ENCODE data around the gene PAK1. TPM values are rescaled to one million over a fixed set of nuclear protein-coding genes. Genes with fewer than 3 reads are reported as not detected.
"Not testable (repeated sequence)": the region's sequence is repeated elsewhere in the genome, so short reads cannot be mapped to it uniquely, and the experiment has no call there.

The PAK1 gene
- total RNA-seq, 1 donor, result 56.2 TPM

GRCh38 chr11:77303328-77303727 lies 170.6 kb downstream of the PAK1 start:
- TF ChIP-seq CTCF (IDR thresholded peaks at IDR 0.05; ENCODE audit: insufficient read depth, low read length), result no peak
- no peak for DNase-seq (ENCODE audit: low read depth)
- no peak overlapping the region for H3K4me3 ChIP-seq (ENCODE audit: low read depth, low read length)

- no peak for DNase-seq (ENCODE audit: low read depth)
- TF ChIP-seq CTCF (IDR thresholded peaks at IDR 0.05; ENCODE audit: insufficient read depth, low read length), result no peak
- H3K4me3 ChIP-seq (ENCODE audit: low read depth, low read length), result no peak overlapping the region
Observed at GRCh38 chr11:77302752-77303151, 171.1 kb downstream of the PAK1 start.

GRCh38 chr11:77301510-77301909 lies 172.4 kb downstream of the PAK1 start, which contains the start of gene GDPD4:
GDPD4 (minus strand) TSS chr11:77301686; CDS start chr11:77285137, 16,549 bp downstream.
- no peak for TF ChIP-seq CTCF (IDR thresholded peaks at IDR 0.05; ENCODE audit: insufficient read depth, low read length)
- no peak for DNase-seq (ENCODE audit: low read depth)
- no peak within 1 kb of the TSS for H3K4me3 ChIP-seq (ENCODE audit: low read depth, low read length)

- DNase-seq (ENCODE audit: low read depth), result no peak
- H3K4me3 ChIP-seq (ENCODE audit: low read depth, low read length), result no peak overlapping the region
- no peak for TF ChIP-seq CTCF (IDR thresholded peaks at IDR 0.05; ENCODE audit: insufficient read depth, low read length)
Observed at GRCh38 chr11:77300695-77301094, 173.2 kb downstream of the PAK1 start.

GRCh38 chr11:77300028-77300427 lies 173.9 kb downstream of the PAK1 start:
- not testable (repeated sequence) for H3K4me3 ChIP-seq (ENCODE audit: low read depth, low read length); DNase-seq (ENCODE audit: low read depth)

GRCh38 chr11:77299528-77299993 lies 174.3 kb downstream of the PAK1 start:
- no peak for TF ChIP-seq CTCF (IDR thresholded peaks at IDR 0.05; ENCODE audit: insufficient read depth, low read length)
- H3K4me3 ChIP-seq (ENCODE audit: low read depth, low read length), result no peak overlapping the region
- no peak for DNase-seq (ENCODE audit: low read depth)

- DNase-seq (ENCODE audit: low read depth), result no peak
- no peak overlapping the region for H3K4me3 ChIP-seq (ENCODE audit: low read depth, low read length)
- no peak for TF ChIP-seq CTCF (IDR thresholded peaks at IDR 0.05; ENCODE audit: insufficient read depth, low read length)
Observed at GRCh38 chr11:77294040-77294439, 179.9 kb downstream of the PAK1 start.

Data from fibroblast of the aortic adventitia (primary cell).